Fibroblast of peridontal ligament (primary cell): ENCODE measurements around the gene SPON2.
A peak's percentile ranks its signal among the peaks of the same experiment; 100 is the strongest.

Source experiments
- DNase-seq: peaks from one replicate; pipeline ENCODE4 v3.0.0-alpha.2; 2010; ENCODE audit errors: extremely low read depth

SPON2 gene

DNA sequence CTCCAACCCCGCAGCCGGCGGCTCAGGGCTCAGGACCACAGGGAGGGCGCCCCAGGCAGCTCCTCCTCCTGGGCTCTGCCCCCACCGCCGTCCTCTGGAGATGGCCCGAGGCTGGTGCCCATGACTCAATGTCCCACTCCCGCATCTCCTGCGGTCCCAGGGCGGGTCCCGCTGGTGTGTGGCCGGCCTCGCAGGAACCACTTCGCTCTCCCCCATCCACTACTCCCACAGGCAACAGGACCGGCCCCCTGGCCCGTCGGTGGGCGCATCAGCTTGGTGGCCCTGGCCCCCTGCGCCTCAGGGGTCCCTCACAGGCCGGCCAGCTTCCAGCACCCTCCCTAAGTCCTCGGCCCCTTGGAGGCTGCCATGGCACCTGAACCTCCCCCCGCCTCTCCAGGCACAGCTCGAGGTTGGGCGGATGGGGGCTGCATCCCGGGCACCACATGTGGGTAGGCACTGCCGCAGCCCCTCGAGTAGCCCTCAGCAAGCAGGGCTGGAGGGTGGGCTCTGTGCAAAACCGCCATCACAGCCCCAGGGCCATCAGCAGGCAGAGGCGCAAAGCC, 22.8 kb upstream of the SPON2 start:
- no peak for DNase-seq

- no peak for DNase-seq
These were observed 21.9 kb upstream of the SPON2 start for GRCh38 chr4:1194010-1194900.

DNA sequence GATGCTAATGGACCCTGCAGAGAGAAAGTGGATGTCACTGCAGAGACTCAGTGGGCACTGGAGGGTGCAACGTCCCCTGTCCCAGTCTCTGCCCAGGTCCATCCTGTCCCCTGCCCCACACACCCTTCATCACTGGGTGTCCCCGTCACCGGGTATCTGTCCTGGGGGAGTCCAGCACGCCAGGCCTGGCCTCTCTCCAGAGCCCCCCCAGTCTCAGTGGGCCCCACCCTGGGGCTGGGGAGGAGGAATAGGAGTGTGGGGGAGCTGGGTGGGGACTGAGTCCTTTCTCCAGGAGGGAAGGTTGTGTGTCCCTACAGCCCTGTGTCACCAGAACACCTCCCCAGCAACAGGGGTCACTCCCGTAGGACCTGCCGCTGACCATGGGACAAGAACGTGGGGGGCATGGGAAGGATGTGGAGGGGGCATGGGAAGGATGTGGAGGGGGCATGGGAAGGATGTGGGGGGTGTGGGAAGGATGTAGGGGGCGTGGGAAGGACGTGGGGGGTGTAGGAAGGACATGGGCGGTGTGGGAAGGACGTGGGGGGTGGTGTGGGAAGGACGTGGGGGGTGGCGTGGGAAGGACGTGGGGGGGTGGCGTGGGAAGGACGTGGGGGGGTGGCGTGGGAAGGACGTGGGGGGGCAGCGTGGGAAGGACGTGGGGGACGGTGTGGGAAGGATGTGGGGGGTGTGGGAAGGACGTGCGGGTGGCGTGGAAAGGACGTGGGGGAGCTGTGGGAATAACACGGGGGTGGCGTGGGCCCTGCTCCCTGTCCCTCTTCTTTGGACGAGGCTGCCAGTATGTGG, 21.0 kb upstream of the SPON2 start:
- no peak for DNase-seq

- DNase-seq, result no peak
These were observed 20.3 kb upstream of the SPON2 start for GRCh38 chr4:1192493-1193205.

- DNase-seq, result peak; percentile 99
These were observed 19.7 kb upstream of the SPON2 start for GRCh38 chr4:1192091-1192492.

DNA sequence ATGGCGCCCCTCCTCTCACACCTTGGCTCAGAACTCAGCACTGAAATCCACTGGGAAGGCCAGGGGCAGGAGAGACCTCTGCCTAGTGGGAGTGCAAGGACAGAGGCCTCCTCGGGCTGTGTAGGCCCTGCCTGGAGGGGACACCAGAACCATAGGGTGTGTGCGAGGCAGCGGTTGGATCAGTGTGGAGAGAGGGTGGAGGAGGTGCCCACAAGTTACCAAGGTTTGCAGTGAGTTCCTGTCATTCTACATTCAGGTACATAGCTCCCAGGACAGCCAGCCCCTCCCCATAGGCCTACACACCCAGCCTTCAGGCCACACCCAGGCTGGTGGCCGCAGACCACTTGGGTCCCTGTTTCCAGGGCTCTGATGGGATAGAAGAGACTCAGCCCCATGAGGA, 19.2 kb upstream of the SPON2 start:
- no peak for DNase-seq

- peak; percentile 18 for DNase-seq
These were observed 14.8 kb upstream of the SPON2 start for GRCh38 chr4:1187182-1187581.

GRCh38 chr4:1183985-1184773, 11.8 kb upstream of the SPON2 start:
- peak; percentile 58 for DNase-seq

GRCh38 chr4:1182313-1182712, 9.9 kb upstream of the SPON2 start:
- no peak for DNase-seq

DNA sequence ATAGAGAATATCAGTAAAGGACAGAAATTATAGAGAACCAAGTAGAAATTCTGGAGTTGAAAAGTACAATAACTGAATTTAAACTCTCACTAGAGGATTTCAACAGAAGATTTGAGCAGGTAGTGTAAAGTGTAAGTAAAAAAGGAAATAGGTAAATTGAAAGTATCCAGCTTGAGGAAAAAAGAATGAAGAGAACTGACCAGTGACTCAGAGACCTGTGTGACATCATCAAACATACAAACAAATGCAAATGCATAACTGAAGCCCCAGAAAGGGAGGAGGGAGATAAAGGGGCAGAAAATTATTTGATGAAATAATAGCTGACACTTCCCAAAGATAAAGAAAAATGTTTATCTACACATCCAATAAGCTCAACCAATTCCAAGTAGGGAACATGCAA, 8.3 kb upstream of the SPON2 start:
- no peak for DNase-seq

DNA sequence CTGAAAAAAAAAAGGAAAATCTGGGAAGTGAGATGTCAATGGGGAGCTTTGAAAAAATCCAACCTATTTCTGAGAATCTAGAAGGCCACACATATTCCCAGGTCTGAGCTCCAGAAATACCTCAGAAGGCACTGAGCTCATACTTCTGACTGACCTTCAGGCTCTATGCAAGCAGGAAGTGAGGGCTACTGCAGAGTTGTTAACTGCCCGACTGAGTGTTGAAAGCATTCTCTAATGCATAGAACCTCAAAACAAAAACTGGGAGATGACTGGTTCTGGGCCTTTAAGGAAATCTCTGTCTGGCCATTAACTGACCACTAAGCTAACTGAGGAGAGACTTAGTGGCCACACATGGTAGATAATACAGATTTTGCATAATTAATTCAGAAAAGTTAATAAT, 7.6 kb upstream of the SPON2 start:
- DNase-seq, result no peak

GRCh38 chr4:1179089-1179441, 6.7 kb upstream of the SPON2 start:
- no peak for DNase-seq

DNA sequence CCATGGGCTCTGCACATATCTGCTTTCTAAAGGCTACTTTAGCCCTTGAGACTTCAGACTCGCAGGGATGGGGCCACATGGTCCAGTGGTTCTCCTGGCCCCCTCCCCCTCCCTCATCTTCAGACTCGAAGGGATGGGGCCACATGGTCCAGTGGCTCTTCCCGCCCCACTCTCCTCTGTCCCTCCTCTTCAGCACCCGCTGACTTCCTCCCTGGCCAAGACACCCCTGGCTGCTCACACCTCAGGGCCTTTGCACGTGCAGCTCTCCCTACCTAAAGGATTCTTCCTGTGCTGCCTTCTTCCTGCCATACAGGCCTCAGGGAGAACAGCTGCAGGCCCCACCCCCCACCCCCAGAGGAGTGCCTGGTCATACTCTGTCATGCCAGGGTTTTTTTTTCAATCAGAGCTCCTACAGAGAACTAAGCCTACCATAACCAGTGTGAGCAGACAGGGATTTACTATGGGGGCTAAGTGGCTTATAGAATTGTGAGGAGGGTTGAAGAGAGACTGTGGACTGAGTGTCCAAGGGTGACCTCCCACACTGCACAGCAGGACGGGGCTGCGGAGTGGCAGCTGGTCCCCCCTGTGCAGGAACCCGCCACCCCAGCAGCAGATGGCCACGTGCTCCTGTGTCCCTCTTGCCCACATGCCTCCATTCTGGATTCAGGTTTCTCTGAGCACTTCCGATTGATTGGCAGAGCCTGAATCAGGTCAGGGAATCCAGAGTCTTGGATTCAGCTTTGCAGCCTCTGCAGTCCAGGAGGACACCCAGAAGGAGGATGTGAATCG, 6.1 kb upstream of the SPON2 start:
- DNase-seq, result no peak

- peak; percentile 23 for DNase-seq
These were observed 5.1 kb upstream of the SPON2 start for GRCh38 chr4:1177274-1178141.

DNA sequence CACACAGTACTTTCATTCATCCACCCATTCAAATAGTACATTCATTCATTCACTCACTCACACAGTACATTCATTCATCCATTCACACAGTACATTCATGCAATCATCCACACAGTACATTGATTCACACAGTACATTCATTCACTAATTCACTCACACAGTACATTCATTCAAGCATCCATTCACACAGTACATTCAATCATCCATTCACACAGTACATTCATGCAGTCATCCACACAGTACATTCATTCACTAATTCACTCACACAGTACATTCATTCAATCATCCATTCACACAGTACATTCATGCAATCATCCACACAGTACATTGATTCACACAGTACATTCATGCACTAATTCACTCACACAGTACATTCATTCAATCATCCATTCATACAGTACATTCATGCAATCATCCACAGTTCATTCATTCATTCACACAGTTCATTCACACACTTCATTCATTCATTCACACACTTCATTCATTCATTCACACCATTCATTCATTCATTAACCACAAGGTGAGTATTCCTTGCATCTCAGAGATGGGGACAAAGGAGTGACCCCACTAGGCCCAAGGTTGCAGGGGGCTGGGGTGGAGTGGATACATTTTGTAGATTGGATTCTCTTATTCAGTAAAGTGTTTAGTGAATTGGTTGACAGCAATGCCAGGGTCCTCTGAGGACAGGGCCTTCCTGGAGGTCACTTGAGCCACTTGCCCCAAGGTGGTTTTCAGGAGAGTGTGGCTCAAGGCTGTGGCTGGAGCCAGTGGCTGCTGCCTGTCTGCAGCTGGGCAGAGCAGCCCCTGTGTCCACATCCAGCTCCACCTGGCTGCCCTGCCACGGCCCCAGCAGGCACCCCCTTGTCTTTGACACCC, 4.3 kb upstream of the SPON2 start:
- no peak for DNase-seq

GRCh38 chr4:1175635-1176229, 3.3 kb upstream of the SPON2 start:
- no peak for DNase-seq

DNA sequence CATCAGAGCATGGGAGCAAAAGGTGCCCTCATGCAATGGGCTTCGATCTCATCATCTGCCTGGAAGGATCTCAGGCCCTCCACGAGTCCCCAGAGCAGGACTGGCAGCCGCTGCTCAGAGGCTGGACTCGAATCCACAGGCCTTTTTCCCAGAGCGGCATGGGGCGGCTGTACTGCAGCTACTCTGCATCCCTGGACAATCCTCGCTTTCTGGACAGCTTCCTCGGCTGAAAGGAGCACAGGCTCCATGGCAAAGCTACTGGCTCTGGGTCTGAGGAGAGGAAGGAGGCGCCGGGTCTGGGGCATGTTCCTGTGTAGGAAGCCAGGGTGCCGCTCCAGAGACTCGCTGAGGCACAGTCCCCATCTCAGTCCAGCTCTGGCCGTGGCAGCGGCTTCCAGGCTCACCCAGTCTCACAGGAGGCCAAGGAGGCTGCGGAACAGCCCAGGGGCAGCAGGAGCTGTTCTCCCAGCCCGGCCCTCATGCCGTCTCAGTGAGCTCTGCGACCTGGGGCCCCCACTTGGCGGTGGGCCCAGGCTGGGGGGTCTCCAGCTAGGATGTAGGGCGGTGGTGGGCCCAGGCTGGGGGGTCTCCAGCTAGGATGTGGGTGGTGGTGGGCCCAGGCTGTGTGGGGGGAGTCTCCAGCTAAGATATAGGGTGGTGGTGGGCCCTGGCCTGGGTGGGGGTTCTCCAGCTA, 2.7 kb upstream of the SPON2 start:
- DNase-seq, result no peak
